Astrocyte (in vitro differentiated cells and primary cell): Measurements from ENCODE around the gene IVL. TPM values are rescaled to one million over a fixed set of nuclear protein-coding genes. Genes with fewer than 3 reads are reported as not detected.

Experiments
- DNase-seq: peaks from one replicate; pipeline ENCODE4 v3.0.0-alpha.2; 2010; ENCODE audit warnings: low read depth
- FAIRE-seq: peaks from 2 replicates; lab custom pipeline; 2011; peaks lifted over from hg19 to GRCh38; lab: Jason Lieb, UNC
- H2AFZ ChIP-seq: 2 replicates; pipeline ENCODE4 v1.6.0; 2012; ENCODE audit warnings: low read depth, low read length, inconsistent platforms
- H3K27ac ChIP-seq: 2 replicates; pipeline ENCODE4 v1.5.1; 2011; ENCODE audit warnings: low read depth, low read length, inconsistent platforms
- H3K27me3 ChIP-seq: 2 replicates; pipeline ENCODE4 v1.6.0; 2011; ENCODE audit warnings: low read length, inconsistent platforms; ENCODE audit not compliant: insufficient read depth
- H3K36me3 ChIP-seq: 2 replicates; pipeline ENCODE4 v1.5.1; 2011; ENCODE audit warnings: low read length, inconsistent platforms; ENCODE audit not compliant: insufficient read depth
- H3K4me1 ChIP-seq: 2 replicates; pipeline ENCODE4 v1.5.1; 2011; ENCODE audit warnings: low read length, inconsistent platforms; ENCODE audit not compliant: insufficient read depth
- H3K4me2 ChIP-seq: 2 replicates; pipeline ENCODE4 v1.6.0; 2012; ENCODE audit warnings: low read length, inconsistent platforms
- H3K4me3 ChIP-seq: 2 replicates; pipeline ENCODE4 v1.5.1; 2011; ENCODE audit warnings: low read depth, mild to moderate bottlenecking, low read length, inconsistent platforms; ENCODE audit not compliant: insufficient read depth
- H3K79me2 ChIP-seq: 2 replicates; pipeline ENCODE4 v1.6.0; 2012; ENCODE audit warnings: mild to moderate bottlenecking, low read length, inconsistent platforms; ENCODE audit not compliant: insufficient read depth
- H3K9ac ChIP-seq: 2 replicates; pipeline ENCODE4 v1.6.0; 2012; ENCODE audit warnings: mild to moderate bottlenecking, low read length, inconsistent platforms
- H3K9me3 ChIP-seq: 2 replicates; pipeline ENCODE4 v1.5.1; 2012; ENCODE audit warnings: low read depth, mild to moderate bottlenecking, low read length, inconsistent platforms; ENCODE audit not compliant: insufficient read depth
- H4K20me1 ChIP-seq: 2 replicates; pipeline ENCODE4 v1.6.0; 2012; ENCODE audit warnings: low read length, inconsistent platforms; ENCODE audit not compliant: insufficient read depth
- H3K27ac Mint-ChIP-seq: one replicate; pipeline ENCODE4 v1.8.0; 2021; ENCODE audit warnings: mild to moderate bottlenecking, mixed read lengths; ENCODE audit not compliant: unreplicated experiment
- H3K27me3 Mint-ChIP-seq: one replicate; pipeline ENCODE4 v1.8.0; 2021; ENCODE audit warnings: low read depth, mixed read lengths; ENCODE audit not compliant: unreplicated experiment
- H3K36me3 Mint-ChIP-seq: one replicate; pipeline ENCODE4 v1.8.0; 2021; ENCODE audit warnings: low read depth, mixed read lengths; ENCODE audit not compliant: unreplicated experiment
- H3K4me1 Mint-ChIP-seq: one replicate; pipeline ENCODE4 v1.8.0; 2021; ENCODE audit warnings: low read depth, mixed read lengths; ENCODE audit not compliant: unreplicated experiment
- H3K4me3 Mint-ChIP-seq: one replicate; pipeline ENCODE4 v1.8.0; 2021; ENCODE audit warnings: mild to moderate bottlenecking, moderate library complexity, mixed read lengths; ENCODE audit not compliant: unreplicated experiment
- H3K9me3 Mint-ChIP-seq: one replicate; pipeline ENCODE4 v1.8.0; 2021; ENCODE audit warnings: mild to moderate bottlenecking, mixed read lengths; ENCODE audit not compliant: unreplicated experiment
- EZH2 ChIP-seq: IDR thresholded peaks from 2 replicates; pipeline ENCODE4 v1.6.1; 2012; ENCODE audit warnings: mild to moderate bottlenecking, low read length, inconsistent platforms; ENCODE audit not compliant: insufficient read depth
- total RNA-seq: library from RNA; stranded (reverse); gene quantifications from 2 replicates; pipeline ENCODE4 v1.2.1, GENCODE V29; 2021
- TF ChIP-seq, protein P1 (sequence below): IDR thresholded peaks from 2 replicates; pipeline ENCODE4 v1.5.1; 2011; ENCODE audit warnings: low read depth, mild to moderate bottlenecking, inconsistent platforms, low read length, moderate library complexity; ENCODE audit not compliant: insufficient read depth

The IVL gene
- total RNA-seq, 1 donor from 2014 or later: 0.16 TPM

DNA sequence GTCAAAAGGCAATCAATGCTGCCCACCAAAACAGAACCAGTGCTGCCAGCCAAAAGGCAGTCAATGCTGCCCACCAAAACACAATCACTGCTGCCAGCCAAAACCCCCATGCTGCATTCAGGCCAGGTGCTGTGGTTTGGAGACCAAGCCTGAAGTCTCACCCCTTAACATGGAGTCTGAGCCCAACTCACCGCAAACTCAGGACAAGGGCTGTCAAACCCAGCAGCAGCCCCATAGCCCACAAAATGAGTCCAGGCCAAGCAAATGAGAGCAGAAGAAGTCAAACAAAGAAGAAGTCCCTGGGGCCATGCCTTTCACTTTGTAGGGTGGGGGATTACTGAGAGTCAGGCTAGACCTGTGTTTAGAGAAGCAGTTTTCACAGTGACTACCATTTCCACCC lies 23.8 kb upstream of the IVL start:
- H3K4me3 Mint-ChIP-seq: no peak overlapping the region

DNA sequence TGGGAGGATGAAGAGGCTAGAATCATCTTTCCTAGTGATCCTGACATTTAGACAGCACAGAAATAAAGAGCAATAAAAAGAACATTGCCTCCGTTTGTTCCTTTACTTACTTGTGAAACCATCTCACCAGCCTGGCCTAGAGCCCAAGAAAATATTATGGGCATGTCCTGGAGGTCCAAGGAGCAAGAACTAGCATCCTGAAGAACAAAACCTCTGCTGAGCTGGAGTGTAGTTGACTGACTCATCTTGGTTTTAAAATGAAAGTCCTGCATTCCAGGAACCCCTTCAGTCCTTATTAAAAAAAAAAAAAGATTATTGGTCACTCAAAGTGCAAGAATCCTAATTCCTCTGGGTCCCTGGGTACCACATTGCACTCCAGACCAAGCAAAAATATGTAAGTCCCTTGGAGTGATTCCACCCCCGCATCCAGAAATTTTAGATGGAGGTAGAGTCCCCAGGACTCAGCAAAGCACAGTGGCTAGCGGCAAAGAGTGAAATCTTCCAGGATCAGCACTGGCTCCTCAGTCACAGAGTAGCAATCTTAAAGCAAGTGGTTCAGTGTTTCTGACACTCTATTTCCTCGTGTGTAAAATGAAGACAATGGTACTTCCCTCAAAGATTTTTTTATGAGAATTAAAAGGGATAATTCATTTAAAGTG lies 23.3 kb upstream of the IVL start:
- H3K9me3 ChIP-seq: no peaks in the 10 kb centered on the region
- H3K36me3 Mint-ChIP-seq: no peaks in the 10 kb centered on the region
- H4K20me1 ChIP-seq: no peaks in the 10 kb centered on the region
- H3K27me3 ChIP-seq: no peaks in the 10 kb centered on the region
- no peaks in the 10 kb centered on the region for H3K79me2 ChIP-seq
- FAIRE-seq: no peak
- H3K4me3 ChIP-seq: no peak overlapping the region
- peak; percentile 66 for DNase-seq
- H2AFZ ChIP-seq: no peak overlapping the region
- H3K27ac Mint-ChIP-seq: no peak overlapping the region
- H3K9ac ChIP-seq: no peak overlapping the region
- no peaks in the 10 kb centered on the region for H3K4me1 ChIP-seq
- H3K36me3 ChIP-seq: no peaks in the 10 kb centered on the region
- H3K4me1 Mint-ChIP-seq: peaks cover 8% of the 10 kb centered on the region
- H3K4me2 ChIP-seq: no peak overlapping the region
- TF ChIP-seq, protein P1, sequence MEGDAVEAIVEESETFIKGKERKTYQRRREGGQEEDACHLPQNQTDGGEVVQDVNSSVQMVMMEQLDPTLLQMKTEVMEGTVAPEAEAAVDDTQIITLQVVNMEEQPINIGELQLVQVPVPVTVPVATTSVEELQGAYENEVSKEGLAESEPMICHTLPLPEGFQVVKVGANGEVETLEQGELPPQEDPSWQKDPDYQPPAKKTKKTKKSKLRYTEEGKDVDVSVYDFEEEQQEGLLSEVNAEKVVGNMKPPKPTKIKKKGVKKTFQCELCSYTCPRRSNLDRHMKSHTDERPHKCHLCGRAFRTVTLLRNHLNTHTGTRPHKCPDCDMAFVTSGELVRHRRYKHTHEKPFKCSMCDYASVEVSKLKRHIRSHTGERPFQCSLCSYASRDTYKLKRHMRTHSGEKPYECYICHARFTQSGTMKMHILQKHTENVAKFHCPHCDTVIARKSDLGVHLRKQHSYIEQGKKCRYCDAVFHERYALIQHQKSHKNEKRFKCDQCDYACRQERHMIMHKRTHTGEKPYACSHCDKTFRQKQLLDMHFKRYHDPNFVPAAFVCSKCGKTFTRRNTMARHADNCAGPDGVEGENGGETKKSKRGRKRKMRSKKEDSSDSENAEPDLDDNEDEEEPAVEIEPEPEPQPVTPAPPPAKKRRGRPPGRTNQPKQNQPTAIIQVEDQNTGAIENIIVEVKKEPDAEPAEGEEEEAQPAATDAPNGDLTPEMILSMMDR: no peak
- TF ChIP-seq EZH2: no peak
- no peaks in the 10 kb centered on the region for H3K9me3 Mint-ChIP-seq
- no peak overlapping the region for H3K4me3 Mint-ChIP-seq
- peaks cover 2% of the 10 kb centered on the region for H3K27me3 Mint-ChIP-seq
- no peak overlapping the region for H3K27ac ChIP-seq

More for the DNA sequence above, 23.8 kb upstream of the IVL start:
- Histone ChIP-seq H3K4me1 (no peaks in the 10 kb centered on the region), H3K27me3 (no peaks in the 10 kb centered on the region), H3K9me3 (no peaks in the 10 kb centered on the region), H3K27ac (no peak overlapping the region), H3K79me2 (no peaks in the 10 kb centered on the region), H3K36me3 (no peaks in the 10 kb centered on the region), H3K4me2 (no peak overlapping the region), H3K9ac (no peak overlapping the region), H2AFZ (no peak overlapping the region), H4K20me1 (no peaks in the 10 kb centered on the region), H3K4me3 (no peak overlapping the region)
- Mint-ChIP-seq H3K9me3 (no peaks in the 10 kb centered on the region), H3K27me3 (peaks cover 2% of the 10 kb centered on the region), H3K36me3 (no peaks in the 10 kb centered on the region), H3K4me1 (peaks cover 8% of the 10 kb centered on the region), H3K27ac (no peak overlapping the region)
- no peak for DNase-seq
- TF ChIP-seq, protein P1: no peak
- no peak for TF ChIP-seq EZH2
- FAIRE-seq: no peak

DNA sequence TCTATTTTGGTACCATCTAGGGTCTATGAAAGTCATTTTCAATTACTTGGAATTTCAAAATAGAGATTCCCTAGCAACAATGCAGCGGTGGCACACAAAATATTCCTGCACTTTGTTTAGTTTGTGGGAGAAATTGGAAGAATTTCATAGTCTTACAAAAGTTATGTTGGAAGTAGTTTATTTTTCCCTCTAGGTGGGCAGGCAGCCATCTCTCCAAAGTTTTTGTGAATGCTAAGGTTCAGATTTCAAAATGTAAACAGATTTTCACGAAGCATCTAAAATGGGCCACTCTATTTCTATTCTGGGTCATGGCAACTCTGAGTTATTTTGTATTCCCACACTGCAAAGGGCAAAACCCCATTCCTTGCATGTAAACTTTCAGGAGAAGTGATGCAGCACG lies 22.3 kb upstream of the IVL start:
- H3K4me3 ChIP-seq: no peak overlapping the region
- H3K4me2 ChIP-seq: no peak overlapping the region
- H3K9me3 Mint-ChIP-seq: no peaks in the 10 kb centered on the region
- H3K36me3 Mint-ChIP-seq: no peaks in the 10 kb centered on the region
- H3K79me2 ChIP-seq: no peaks in the 10 kb centered on the region
- H3K27ac Mint-ChIP-seq: no peak overlapping the region
- no peaks in the 10 kb centered on the region for H3K9me3 ChIP-seq
- no peak for TF ChIP-seq EZH2
- H3K27me3 ChIP-seq: no peaks in the 10 kb centered on the region
- no peaks in the 10 kb centered on the region for H4K20me1 ChIP-seq
- H3K27me3 Mint-ChIP-seq: peaks cover 2% of the 10 kb centered on the region
- no peak overlapping the region for H3K9ac ChIP-seq
- DNase-seq (peak; percentile 6), FAIRE-seq (no peak)
- H3K4me1 ChIP-seq: no peaks in the 10 kb centered on the region
- no peak overlapping the region for H3K4me3 Mint-ChIP-seq
- peaks cover 7% of the 10 kb centered on the region for H3K4me1 Mint-ChIP-seq
- no peak overlapping the region for H2AFZ ChIP-seq
- H3K36me3 ChIP-seq: no peaks in the 10 kb centered on the region
- no peak overlapping the region for H3K27ac ChIP-seq
